OCI-LY7 (cell line): Measurements from ENCODE around the gene SLC38A9.

Experiments
- EZH2phosphoT487 ChIP-seq: fragments of 200-600 bp; sonication (generic); IDR thresholded peaks from 2 replicates; pipeline ENCODE4 v1.6.1; 2018; ENCODE audit warnings: low read depth, borderline replicate concordance, mild to moderate bottlenecking, mixed run types, antibody characterized with exemption, low read length, moderate library complexity, mixed read lengths
- TF ChIP-seq, protein P1 (sequence below): fragments of 200-600 bp; sonication (generic); conservative IDR thresholded peaks from 2 replicates; pipeline ENCODE4 v1.5.1; 2014; ENCODE audit warnings: mild to moderate bottlenecking, antibody characterized with exemption, low read length, moderate library complexity, mixed read lengths

DNA sequence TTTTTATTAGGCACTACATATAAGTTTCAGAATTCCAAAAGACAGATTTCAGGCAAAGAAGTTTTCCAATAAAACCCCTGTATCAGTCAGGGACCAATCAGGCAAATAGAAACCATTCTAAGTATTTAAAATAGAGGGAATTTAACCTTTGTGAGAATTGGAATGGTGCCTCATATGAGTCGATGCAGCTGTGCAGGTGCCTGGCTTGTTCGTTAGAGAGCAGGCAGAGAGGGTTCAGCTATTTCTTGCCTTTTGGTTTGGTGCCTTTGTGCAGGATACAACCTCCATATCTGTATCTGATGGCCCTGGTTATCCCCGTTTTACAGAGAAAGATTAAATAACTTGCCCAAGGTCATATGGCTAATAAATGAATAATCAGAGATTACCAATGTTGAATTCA lies 19.7 kb upstream of the SLC38A9 start:
- TF ChIP-seq, protein P1, sequence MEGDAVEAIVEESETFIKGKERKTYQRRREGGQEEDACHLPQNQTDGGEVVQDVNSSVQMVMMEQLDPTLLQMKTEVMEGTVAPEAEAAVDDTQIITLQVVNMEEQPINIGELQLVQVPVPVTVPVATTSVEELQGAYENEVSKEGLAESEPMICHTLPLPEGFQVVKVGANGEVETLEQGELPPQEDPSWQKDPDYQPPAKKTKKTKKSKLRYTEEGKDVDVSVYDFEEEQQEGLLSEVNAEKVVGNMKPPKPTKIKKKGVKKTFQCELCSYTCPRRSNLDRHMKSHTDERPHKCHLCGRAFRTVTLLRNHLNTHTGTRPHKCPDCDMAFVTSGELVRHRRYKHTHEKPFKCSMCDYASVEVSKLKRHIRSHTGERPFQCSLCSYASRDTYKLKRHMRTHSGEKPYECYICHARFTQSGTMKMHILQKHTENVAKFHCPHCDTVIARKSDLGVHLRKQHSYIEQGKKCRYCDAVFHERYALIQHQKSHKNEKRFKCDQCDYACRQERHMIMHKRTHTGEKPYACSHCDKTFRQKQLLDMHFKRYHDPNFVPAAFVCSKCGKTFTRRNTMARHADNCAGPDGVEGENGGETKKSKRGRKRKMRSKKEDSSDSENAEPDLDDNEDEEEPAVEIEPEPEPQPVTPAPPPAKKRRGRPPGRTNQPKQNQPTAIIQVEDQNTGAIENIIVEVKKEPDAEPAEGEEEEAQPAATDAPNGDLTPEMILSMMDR: no peak
- no peak for TF ChIP-seq EZH2phosphoT487
